Fibroblast of pulmonary artery (primary cell): ENCODE results near the gene LIMS1.

Experiments
- DNase-seq: peaks from one replicate; pipeline ENCODE4 v3.0.0-alpha.2; 2010; ENCODE audit warnings: low read depth
- H3K4me3 ChIP-seq: replicated peaks from 2 replicates; pipeline ENCODE4 v1.5.1; 2011; ENCODE audit warnings: low read depth, mild to moderate bottlenecking, control low read depth, low read length, moderate library complexity
- TF ChIP-seq, protein P1 (sequence below): IDR thresholded peaks from 2 replicates; pipeline ENCODE4 v1.5.1; 2011; ENCODE audit warnings: mild to moderate bottlenecking, control low read depth, low read length, inconsistent platforms; ENCODE audit errors: missing control alignments

LIMS1 gene

DNA sequence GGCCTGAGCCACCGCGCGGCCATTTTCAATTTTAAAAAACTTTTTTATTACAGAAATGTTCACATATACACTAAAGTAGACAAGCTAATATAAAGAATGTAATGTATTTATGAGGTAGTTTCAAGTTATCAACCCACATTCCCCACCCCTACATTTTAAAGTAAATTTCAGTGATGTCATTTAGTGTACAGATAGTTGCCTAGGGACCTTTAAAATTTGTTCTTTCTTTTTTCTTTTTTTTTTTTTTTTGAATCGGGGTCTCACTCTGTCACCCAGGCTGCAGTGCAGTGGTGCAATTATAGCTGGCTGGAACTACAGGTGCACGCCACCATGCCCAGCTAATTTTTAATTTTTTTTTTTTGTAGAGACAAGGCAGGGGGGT lies 2.6 kb upstream of the LIMS1 start:
- TF ChIP-seq, protein P1, sequence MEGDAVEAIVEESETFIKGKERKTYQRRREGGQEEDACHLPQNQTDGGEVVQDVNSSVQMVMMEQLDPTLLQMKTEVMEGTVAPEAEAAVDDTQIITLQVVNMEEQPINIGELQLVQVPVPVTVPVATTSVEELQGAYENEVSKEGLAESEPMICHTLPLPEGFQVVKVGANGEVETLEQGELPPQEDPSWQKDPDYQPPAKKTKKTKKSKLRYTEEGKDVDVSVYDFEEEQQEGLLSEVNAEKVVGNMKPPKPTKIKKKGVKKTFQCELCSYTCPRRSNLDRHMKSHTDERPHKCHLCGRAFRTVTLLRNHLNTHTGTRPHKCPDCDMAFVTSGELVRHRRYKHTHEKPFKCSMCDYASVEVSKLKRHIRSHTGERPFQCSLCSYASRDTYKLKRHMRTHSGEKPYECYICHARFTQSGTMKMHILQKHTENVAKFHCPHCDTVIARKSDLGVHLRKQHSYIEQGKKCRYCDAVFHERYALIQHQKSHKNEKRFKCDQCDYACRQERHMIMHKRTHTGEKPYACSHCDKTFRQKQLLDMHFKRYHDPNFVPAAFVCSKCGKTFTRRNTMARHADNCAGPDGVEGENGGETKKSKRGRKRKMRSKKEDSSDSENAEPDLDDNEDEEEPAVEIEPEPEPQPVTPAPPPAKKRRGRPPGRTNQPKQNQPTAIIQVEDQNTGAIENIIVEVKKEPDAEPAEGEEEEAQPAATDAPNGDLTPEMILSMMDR: no peak
- no peak overlapping the region for H3K4me3 ChIP-seq
- DNase-seq: no peak

DNA sequence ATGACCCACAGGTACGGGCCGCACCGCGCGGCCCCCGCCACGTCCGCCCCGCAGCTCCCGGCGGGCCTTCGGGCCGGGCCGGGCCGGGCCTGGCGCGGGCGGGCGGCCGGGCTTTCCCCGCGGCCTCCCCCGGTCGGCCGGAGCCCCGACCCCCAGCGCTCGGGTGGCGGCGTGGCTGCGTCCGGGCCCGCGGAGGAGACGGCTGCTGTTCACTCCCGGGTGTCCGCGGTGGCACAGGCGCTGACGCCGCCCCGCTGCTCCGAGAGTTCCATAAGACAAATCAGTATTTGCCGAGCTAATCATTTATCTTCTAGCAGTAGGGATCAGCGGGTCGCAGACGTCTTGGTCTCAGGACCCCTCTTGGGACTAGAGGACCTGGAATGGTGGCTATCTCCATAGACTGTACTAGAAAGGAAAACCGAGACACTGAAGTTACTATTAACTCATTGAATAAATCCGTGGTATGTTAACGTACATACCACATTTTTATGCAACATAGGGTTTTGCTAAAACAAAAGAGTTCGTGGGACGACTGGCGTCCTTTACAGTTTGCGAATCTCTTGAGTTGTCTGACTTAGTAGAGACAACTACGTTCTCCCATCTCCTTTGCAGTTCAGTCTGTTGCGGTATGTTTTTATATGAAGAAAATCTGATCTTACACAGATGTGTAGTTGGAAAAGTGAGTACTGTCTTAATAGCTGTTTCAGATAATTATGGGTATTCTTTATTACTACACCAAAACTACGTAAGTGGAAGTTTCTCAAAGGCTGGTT lies 500 bp downstream of the LIMS1 start:
- DNase-seq: peak; percentile 60

DNA sequence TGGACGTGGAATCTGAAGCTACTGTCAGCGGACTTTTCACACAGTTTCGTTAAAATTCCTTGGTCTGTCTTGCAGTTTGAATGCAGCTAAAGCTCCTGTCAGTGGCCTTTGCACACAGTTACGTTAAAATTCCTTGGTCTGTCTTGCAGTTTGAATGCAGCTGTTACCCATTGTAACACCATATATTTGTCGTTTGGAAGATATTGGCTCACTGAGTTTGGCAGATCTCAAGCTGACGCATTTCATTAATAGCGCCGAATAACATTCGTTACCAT lies 1.0 kb downstream of the LIMS1 start:
- H3K4me3 ChIP-seq: peak overlapping the region; percentile 83
- TF ChIP-seq, protein P1: no peak
- no peak for DNase-seq

More for the DNA sequence above, 500 bp downstream of the LIMS1 start:
- peak overlapping the region; percentile 83 for H3K4me3 ChIP-seq
- TF ChIP-seq, protein P1: no peak

DNA sequence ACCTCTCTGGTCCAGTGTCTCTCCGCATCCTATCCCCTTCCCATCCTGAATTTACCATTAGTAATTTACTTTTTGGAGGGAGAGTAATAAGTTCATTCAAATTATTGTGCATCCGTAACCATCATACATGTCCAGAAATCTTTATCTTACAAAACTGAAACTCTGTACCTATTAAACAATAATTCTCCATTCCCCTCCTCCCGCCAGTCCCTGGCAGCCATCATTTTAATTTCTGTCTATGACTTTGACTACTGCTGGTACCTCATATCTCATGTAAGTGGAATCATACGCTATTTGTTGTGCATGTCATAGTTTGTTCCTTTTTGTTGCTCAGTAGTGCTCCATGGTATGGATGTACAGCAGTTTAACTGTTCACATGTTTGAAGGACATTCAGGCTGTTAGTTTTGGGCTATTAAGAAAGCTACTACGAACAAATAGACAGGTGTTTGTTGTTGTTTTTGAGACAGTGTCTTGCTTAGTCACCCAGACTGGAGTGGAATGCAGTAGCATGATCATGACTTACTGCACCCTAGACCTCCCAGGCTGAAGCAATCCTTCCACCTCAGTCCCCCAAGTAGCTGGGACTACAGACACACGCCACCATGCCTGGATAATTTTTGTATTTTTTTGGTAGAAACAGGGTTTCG lies 2.0 kb downstream of the LIMS1 start:
- TF ChIP-seq, protein P1: no peak
- peak; percentile 61 for DNase-seq
- H3K4me3 ChIP-seq: peak overlapping the region; percentile 83

DNA sequence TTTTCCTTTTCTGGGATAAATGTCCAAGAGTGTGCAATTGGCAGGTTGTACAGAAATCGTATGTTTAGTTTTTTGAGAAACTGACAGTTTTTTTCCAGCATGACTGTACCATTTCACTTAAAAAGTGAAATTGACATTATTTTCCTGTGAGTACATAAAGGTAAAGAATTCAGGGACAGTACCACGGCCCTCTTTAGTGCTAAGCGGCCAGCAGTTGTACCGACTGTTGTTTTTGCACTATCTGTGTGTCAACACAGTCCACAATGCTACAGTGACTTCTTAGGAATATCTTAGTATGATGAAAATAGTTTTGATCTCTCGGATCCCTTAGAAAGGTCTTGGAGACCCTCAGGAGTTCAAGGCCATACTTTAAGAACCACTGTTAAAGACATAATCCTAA lies 2.6 kb downstream of the LIMS1 start:
- no peak overlapping the region for H3K4me3 ChIP-seq

DNA sequence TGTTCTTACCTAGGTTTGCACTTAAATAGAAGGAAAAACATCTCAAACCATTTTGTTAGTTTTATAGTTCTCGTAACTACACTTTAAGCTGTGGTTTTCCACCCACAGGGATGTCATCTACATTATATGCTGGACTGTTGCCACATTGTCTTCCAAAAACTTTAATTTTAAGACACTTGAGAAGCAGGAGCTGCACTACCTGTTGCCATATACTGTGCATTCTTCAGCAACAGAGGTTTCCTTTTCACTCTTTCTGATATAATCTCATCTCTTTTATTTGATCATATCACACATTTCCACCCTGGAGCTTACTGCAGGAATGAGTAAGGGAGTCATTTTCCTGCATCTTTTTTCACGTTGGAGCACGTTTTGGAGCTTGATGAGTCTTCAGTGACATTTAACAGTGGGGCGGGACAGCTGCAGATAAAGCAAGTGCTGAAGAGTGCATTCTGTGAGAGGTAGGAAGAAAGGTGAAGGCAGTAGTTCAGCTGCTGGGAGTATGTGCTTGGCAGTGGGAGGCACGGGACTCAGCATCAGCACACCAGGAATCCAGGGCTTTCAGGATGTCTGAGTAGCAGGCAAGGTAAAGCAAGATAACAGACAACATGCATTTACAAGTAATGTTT lies 3.8 kb downstream of the LIMS1 start:
- TF ChIP-seq, protein P1: no peak
- H3K4me3 ChIP-seq: no peak overlapping the region
- no peak for DNase-seq

More for the DNA sequence above, 2.6 kb downstream of the LIMS1 start:
- TF ChIP-seq, protein P1: no peak
- DNase-seq: no peak
